ENCODE data around the gene REC8. TPM values are rescaled to one million over a fixed set of nuclear protein-coding genes. Genes with fewer than 3 reads are reported as not detected.

The REC8 gene
- polyA plus RNA-seq, 1 donor = 88.7 TPM

Other genes starting within 250 kb of the REC8 start
- gene DHRS4, start 218.3 kb upstream of the REC8 start, polyA plus RNA-seq (ENCODE audit: insufficient read length) = 43.3 TPM
- gene DHRS4L2, start 183.2 kb upstream of the REC8 start, polyA plus RNA-seq (ENCODE audit: insufficient read length) = 39.6 TPM
- 2.4 TPM for gene CARMIL3, start 120.1 kb upstream of the REC8 start, polyA plus RNA-seq (ENCODE audit: insufficient read length)
- 0.18 TPM for gene CPNE6, start 100.5 kb upstream of the REC8 start, polyA plus RNA-seq (ENCODE audit: insufficient read length)
- 35.8 TPM for gene PCK2, start 77.8 kb upstream of the REC8 start, polyA plus RNA-seq (ENCODE audit: insufficient read length)
- 75.4 TPM for gene DCAF11, start 57.3 kb upstream of the REC8 start, polyA plus RNA-seq (ENCODE audit: insufficient read length)
- 2.6 TPM for gene NRL, start 57.1 kb upstream of the REC8 start, polyA plus RNA-seq (ENCODE audit: insufficient read length)
- 1.1 TPM for gene FITM1, start 41.4 kb upstream of the REC8 start, polyA plus RNA-seq (ENCODE audit: insufficient read length)
- 191 TPM for gene PSME1, start 35.9 kb upstream of the REC8 start, polyA plus RNA-seq (ENCODE audit: insufficient read length)
- gene EMC9, start 30.5 kb upstream of the REC8 start, polyA plus RNA-seq (ENCODE audit: insufficient read length) = 19.2 TPM
- 158 TPM for gene PSME2, start 25.5 kb upstream of the REC8 start, polyA plus RNA-seq (ENCODE audit: insufficient read length)
- 57.5 TPM for gene RNF31, start 24.6 kb upstream of the REC8 start, polyA plus RNA-seq (ENCODE audit: insufficient read length)
- 64.5 TPM for gene IRF9, start 10.8 kb upstream of the REC8 start, polyA plus RNA-seq (ENCODE audit: insufficient read length)
- 35.6 TPM for gene IPO4, start 16.7 kb downstream of the REC8 start, polyA plus RNA-seq (ENCODE audit: insufficient read length)
- 39.7 TPM for gene TM9SF1, start 23.4 kb downstream of the REC8 start, polyA plus RNA-seq (ENCODE audit: insufficient read length)
- 13.3 TPM for gene TSSK4, start 33.6 kb downstream of the REC8 start, polyA plus RNA-seq (ENCODE audit: insufficient read length)
- 63.7 TPM for gene CHMP4A, start 41.4 kb downstream of the REC8 start, polyA plus RNA-seq (ENCODE audit: insufficient read length)
- gene MDP1, start 44.0 kb downstream of the REC8 start, polyA plus RNA-seq (ENCODE audit: insufficient read length) = 8.4 TPM
- 231 TPM for gene NEDD8, start 60.3 kb downstream of the REC8 start, polyA plus RNA-seq (ENCODE audit: insufficient read length)
- 121 TPM for gene GMPR2, start 60.8 kb downstream of the REC8 start, polyA plus RNA-seq (ENCODE audit: insufficient read length)
- 62.4 TPM for gene TINF2, start 70.5 kb downstream of the REC8 start, polyA plus RNA-seq (ENCODE audit: insufficient read length)
- 2.3 TPM for gene TGM1, start 91.1 kb downstream of the REC8 start, polyA plus RNA-seq (ENCODE audit: insufficient read length)
- 18.8 TPM for gene RABGGTA, start 99.5 kb downstream of the REC8 start, polyA plus RNA-seq (ENCODE audit: insufficient read length)
- 48.9 TPM for gene DHRS1, start 127.7 kb downstream of the REC8 start, polyA plus RNA-seq (ENCODE audit: insufficient read length)
- 29.0 TPM for gene NOP9, start 127.8 kb downstream of the REC8 start, polyA plus RNA-seq (ENCODE audit: insufficient read length)
- gene CIDEB, start 135.9 kb downstream of the REC8 start, polyA plus RNA-seq (ENCODE audit: insufficient read length) = 24.8 TPM
- 4.6 TPM for gene LTB4R2, start 138.1 kb downstream of the REC8 start, polyA plus RNA-seq (ENCODE audit: insufficient read length)
- gene LTB4R, start 139.4 kb downstream of the REC8 start, polyA plus RNA-seq (ENCODE audit: insufficient read length) = 6.7 TPM
- gene ADCY4, start 163.0 kb downstream of the REC8 start, polyA plus RNA-seq (ENCODE audit: insufficient read length) = 22.4 TPM
- gene RIPK3, start 167.9 kb downstream of the REC8 start, polyA plus RNA-seq (ENCODE audit: insufficient read length) = 3.5 TPM
- gene NFATC4, start 196.1 kb downstream of the REC8 start, polyA plus RNA-seq (ENCODE audit: insufficient read length) = 70.3 TPM
- 54.6 TPM for gene NYNRIN, start 226.9 kb downstream of the REC8 start, polyA plus RNA-seq (ENCODE audit: insufficient read length)

Measured in left kidney (tissue), 1 donor.